ENCODE results near the gene QRSL1. TPM values are rescaled to one million over a fixed set of nuclear protein-coding genes. Genes with fewer than 3 reads are reported as not detected.

QRSL1 gene
- total RNA-seq, 1 donor from 2014 or later, result 23.0 TPM

DNA sequence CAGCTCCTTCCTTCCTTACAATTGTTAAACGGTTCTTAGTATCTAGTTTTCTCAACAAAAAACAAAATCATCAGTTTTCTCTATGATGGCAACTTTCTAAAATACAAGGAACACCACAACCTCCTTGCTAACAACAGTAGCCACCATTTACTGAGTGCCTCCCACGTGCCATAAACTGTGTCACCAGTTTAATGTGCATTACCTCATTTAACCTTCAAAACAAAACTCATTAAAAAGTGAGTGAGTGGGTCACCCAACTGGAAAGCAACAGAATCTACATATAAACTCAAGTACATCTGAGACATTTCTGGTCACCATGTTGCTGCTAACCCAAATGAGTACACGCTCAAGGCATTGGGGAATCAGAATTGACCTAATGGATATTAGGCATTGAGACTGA lies 11.1 kb upstream of the QRSL1 start:
- no peaks in the 10 kb centered on the region for H3K4me1 Mint-ChIP-seq
- H4K20me1 ChIP-seq (ENCODE audit: low read depth), result no peaks in the 10 kb centered on the region
- no peaks in the 10 kb centered on the region for H3K9me3 Mint-ChIP-seq
- H3K4me1 ChIP-seq, result peaks cover 11% of the 10 kb centered on the region
- no peaks in the 10 kb centered on the region for H3K27me3 Mint-ChIP-seq (ENCODE audit: insufficient read depth, low read depth)
- H3K27ac Mint-ChIP-seq, result no peak overlapping the region
- no peak overlapping the region for H3K9ac ChIP-seq
- no peak overlapping the region for H3K4me3 Mint-ChIP-seq
- H3K27me3 ChIP-seq, result no peaks in the 10 kb centered on the region
- no peak for DNase-seq (ENCODE audit: low spot score)
- no peak overlapping the region for H3K4me3 ChIP-seq
- no peaks in the 10 kb centered on the region for H3K79me2 ChIP-seq (ENCODE audit: low read depth)
- TF ChIP-seq EZH2phosphoT487 (IDR thresholded peaks at IDR 0.05) (no peak), EZH2 (IDR thresholded peaks at IDR 0.05) (no peak)
- TF ChIP-seq, protein P1, sequence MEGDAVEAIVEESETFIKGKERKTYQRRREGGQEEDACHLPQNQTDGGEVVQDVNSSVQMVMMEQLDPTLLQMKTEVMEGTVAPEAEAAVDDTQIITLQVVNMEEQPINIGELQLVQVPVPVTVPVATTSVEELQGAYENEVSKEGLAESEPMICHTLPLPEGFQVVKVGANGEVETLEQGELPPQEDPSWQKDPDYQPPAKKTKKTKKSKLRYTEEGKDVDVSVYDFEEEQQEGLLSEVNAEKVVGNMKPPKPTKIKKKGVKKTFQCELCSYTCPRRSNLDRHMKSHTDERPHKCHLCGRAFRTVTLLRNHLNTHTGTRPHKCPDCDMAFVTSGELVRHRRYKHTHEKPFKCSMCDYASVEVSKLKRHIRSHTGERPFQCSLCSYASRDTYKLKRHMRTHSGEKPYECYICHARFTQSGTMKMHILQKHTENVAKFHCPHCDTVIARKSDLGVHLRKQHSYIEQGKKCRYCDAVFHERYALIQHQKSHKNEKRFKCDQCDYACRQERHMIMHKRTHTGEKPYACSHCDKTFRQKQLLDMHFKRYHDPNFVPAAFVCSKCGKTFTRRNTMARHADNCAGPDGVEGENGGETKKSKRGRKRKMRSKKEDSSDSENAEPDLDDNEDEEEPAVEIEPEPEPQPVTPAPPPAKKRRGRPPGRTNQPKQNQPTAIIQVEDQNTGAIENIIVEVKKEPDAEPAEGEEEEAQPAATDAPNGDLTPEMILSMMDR (IDR thresholded peaks at IDR 0.05), result no peak
- no peaks in the 10 kb centered on the region for H3K9me3 ChIP-seq (ENCODE audit: low read depth)
- H3K36me3 ChIP-seq, result no peaks in the 10 kb centered on the region
- H3K27ac ChIP-seq, result no peak overlapping the region
- peaks cover 7% of the 10 kb centered on the region for H3K36me3 Mint-ChIP-seq
- H3K4me2 ChIP-seq, result no peak overlapping the region
- no peak overlapping the region for H2AFZ ChIP-seq (replicated peaks)
- peaks cover 3% of the 10 kb centered on the region for H3F3A ChIP-seq (ENCODE audit: low read depth)

- Mint-ChIP-seq H3K27ac (no peak overlapping the region), H3K27me3 (ENCODE audit: insufficient read depth, low read depth) (no peaks in the 10 kb centered on the region), H3K4me3 (no peak overlapping the region), H3K4me1 (no peaks in the 10 kb centered on the region), H3K36me3 (peaks cover 7% of the 10 kb centered on the region), H3K9me3 (no peaks in the 10 kb centered on the region)
- no peak overlapping the region for H2AFZ ChIP-seq (replicated peaks)
- peaks cover 10% of the 10 kb centered on the region for H3K4me1 ChIP-seq
- H3K9ac ChIP-seq, result no peak overlapping the region
- H3K79me2 ChIP-seq (ENCODE audit: low read depth), result no peaks in the 10 kb centered on the region
- no peak overlapping the region for H3K4me3 ChIP-seq
- no peaks in the 10 kb centered on the region for H3K36me3 ChIP-seq
- peaks cover 3% of the 10 kb centered on the region for H3F3A ChIP-seq (ENCODE audit: low read depth)
- H3K27ac ChIP-seq, result no peak overlapping the region
- TF ChIP-seq, protein P1 (IDR thresholded peaks at IDR 0.05), result no peak
- TF ChIP-seq EZH2phosphoT487 (IDR thresholded peaks at IDR 0.05) (no peak), EZH2 (IDR thresholded peaks at IDR 0.05) (no peak)
- no peaks in the 10 kb centered on the region for H3K27me3 ChIP-seq
- no peaks in the 10 kb centered on the region for H4K20me1 ChIP-seq (ENCODE audit: low read depth)
- DNase-seq (ENCODE audit: low spot score), result no peak
- H3K9me3 ChIP-seq (ENCODE audit: low read depth), result no peaks in the 10 kb centered on the region
- H3K4me2 ChIP-seq, result no peak overlapping the region
These were observed 10.2 kb upstream of the QRSL1 start for GRCh38 chr6:106619223-106619622.

DNA sequence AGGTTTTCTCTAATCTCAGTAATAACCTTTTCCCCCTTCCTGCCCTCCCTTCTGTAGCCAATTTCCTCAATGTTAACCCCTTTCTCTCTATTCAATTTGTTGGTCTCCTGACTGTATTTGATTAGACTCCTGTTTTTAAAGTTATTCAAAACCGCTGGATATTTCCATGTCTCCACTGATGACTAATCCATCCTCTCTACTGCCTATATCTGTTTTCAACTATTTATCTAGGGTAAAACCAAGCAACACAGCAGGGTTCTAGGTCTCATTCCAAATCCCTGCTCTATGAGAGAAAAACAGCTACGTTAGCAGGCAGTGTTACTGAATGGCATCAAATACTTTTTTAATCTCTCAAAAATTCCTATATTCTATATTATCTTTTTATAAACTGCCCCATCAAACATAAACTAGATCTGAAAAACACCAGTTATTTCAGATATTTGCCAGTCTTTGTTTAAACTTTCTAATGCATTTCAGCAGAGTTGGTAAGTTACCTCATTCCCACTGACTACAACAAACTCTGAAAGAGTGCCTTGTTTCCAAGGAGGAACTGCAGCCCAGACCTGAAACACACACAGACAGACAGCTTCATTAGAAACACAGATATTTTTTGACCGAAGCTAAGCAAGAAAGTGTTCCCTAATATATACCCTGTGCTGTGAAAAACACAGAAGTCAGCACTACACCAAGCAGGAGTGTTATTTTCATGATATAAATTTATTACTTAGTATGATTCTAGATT lies 8.3 kb upstream of the QRSL1 start:
- Histone ChIP-seq H3K36me3 (no peaks in the 10 kb centered on the region), H3K4me3 (no peak overlapping the region), H3K27me3 (no peaks in the 10 kb centered on the region), H3K9me3 (ENCODE audit: low read depth) (no peaks in the 10 kb centered on the region), H4K20me1 (ENCODE audit: low read depth) (no peaks in the 10 kb centered on the region), H3F3A (ENCODE audit: low read depth) (no peaks in the 10 kb centered on the region), H3K79me2 (ENCODE audit: low read depth) (no peaks in the 10 kb centered on the region), H3K27ac (no peak overlapping the region), H3K9ac (no peak overlapping the region), H2AFZ (replicated peaks) (no peak overlapping the region), H3K4me1 (no peaks in the 10 kb centered on the region), H3K4me2 (no peak overlapping the region)
- Mint-ChIP-seq H3K36me3 (peaks cover 7% of the 10 kb centered on the region), H3K4me1 (no peaks in the 10 kb centered on the region), H3K4me3 (no peak overlapping the region), H3K27me3 (ENCODE audit: insufficient read depth, low read depth) (peaks cover 2% of the 10 kb centered on the region), H3K27ac (no peak overlapping the region), H3K9me3 (no peaks in the 10 kb centered on the region)
- no peak for DNase-seq (ENCODE audit: low spot score)
- no peak for TF ChIP-seq EZH2phosphoT487 (IDR thresholded peaks at IDR 0.05)
- TF ChIP-seq, protein P1 (IDR thresholded peaks at IDR 0.05), result no peak
- no peak for TF ChIP-seq EZH2 (IDR thresholded peaks at IDR 0.05)

Data from neural progenitor cell (in vitro differentiated cells).